HG03135 (cell line): ENCODE measurements around the gene CLEC11A.

ENCODE experiments used
- ATAC-seq: cut with Tn5 transposase; IDR thresholded peaks from one replicate; pipeline ENCODE4 v1.9.1; 2021; ENCODE audit warnings: mild to moderate bottlenecking, moderate library complexity; ENCODE audit not compliant: unreplicated experiment

The CLEC11A gene

DNA sequence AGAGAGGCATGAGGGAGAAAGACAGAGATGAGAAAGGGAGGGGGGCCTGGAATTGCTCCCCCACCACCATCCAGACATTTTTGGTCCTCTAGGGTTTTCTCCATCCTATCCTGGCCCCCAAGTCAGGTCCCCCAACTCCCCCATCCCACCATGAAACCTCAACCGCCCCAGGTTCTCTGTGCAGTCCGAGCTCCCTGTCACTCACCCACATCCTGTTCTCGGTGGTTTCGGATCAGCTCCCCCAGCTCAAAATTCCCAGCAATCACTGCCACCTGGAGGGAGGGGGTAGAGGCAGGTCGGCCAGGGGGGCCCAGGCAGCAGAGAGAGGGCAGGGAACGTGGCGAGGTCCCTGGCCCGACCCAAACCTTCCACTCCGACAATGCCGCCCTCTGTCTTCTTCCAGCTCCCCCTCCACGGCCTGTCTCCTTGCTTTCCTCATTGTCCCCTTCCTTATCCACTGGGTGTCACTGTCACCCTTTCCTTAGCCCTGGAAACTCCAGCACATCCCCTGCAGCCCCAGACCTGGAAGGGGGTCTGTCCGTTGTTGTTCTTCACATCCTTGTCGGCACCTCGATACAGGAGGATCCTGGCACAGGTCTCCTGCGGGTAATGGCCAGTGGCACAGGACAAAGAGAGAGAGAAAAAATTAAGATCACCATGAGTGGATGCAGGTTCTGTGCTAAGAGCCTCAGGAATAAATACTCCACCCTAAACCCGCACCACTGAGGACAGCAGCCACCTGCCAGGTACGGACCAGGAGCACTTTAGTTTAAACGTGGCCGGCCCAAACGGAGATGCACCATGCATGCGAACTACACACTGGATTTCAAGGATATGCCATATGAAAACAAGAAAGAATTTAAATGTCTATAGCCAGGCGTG is 19.0 kb upstream of the CLEC11A start:
- ATAC-seq: no peak

DNA sequence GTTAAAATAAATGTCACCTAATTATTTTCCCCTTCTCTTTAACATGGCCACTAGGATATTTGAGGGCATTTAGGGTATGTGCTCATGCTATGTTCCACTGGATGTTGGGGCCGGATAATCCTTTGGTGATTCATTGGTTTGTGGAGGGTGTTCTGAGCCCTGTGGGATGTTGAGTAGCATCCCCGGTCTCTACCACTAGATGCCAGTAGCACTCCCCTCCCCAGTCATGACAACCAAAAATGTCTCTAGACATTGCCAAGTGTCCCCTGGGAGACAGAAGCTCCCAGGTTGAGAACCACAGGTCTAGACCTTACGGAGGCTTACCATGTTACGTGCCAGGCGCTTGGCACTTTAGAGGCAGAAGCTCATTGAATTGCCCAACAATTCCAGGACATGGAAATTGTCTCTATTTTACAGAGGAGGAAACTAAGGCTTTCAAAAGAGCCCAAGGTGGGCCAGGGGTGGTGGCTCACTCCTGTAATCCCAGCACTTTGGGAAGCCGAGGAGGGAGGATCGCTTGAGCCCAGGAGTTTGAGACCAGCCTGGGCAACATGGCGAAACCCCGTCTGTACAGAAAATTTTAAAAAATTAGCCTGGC is 17.6 kb upstream of the CLEC11A start:
- no peak for ATAC-seq

DNA sequence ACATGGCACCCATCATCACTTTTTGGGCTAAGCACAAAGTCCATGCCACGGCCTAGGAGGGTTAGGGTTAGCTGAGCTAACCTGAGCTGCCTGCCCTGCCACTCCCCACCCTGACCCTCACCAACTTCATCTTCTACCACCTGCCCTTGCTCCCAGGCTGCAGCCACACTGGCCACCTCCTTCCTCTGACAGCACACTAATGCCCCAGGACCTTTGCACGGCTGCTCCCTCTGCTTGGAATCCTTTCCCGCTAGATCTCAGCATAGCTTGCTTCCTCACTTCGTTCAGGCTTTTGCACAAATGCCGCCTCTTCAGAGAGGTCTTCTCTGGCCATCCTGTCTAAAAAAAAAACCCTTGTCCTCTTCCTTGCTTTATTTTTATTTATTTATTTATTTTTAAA is 16.8 kb upstream of the CLEC11A start:
- ATAC-seq: no peak

DNA sequence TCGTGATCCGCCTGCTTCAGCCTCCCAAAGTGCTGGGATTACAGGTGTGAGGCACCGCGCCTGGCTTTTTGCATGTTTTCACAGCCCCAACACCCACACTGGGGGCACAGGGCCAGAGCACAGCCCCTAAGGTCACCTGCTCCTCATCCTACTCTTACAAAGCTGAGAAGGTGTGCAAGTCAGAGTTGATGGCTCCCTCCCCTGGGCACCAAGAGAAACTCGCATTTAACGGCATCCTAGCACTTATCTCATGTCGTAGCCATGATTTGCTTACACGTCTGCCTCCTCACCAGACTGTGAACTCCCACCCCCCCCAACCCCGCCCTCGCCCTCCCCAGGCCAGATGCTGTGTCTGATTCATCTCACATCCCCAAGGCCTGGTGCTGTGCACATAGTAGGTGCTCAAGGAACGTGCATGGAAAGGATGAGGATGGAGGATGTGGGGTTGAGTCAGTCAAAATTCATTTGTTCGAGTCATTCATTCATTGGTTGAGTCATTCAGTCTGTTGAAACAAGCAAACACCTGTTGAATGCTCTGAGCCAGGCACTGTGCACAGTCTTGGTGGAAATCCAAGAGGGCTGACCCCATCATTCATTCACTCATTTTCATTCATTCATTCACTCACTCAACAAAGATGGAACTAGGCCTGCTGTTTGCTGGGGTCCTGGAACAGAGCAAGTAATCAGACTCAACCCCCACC is 14.8 kb upstream of the CLEC11A start:
- no peak for ATAC-seq

DNA sequence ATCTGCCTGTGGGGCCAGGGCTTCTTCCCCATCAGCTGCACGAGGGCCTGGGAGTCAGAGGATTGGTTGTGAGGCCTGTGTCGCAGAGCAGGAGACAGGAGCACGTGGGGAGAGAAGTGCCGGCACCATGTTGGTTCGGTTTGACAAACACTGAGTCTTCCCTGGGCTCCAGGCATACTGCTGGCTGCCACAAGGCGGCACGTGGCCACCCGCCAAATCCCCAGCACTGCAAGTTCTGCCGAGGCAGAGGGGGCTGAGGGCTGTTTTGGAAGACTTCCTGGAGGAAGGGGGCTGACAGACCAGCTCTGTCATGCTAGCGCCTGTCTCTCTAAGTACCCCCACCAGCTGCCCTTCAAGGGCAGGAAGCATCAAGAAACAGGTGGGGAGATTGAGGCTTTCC is 13.1 kb upstream of the CLEC11A start:
- no peak for ATAC-seq

DNA sequence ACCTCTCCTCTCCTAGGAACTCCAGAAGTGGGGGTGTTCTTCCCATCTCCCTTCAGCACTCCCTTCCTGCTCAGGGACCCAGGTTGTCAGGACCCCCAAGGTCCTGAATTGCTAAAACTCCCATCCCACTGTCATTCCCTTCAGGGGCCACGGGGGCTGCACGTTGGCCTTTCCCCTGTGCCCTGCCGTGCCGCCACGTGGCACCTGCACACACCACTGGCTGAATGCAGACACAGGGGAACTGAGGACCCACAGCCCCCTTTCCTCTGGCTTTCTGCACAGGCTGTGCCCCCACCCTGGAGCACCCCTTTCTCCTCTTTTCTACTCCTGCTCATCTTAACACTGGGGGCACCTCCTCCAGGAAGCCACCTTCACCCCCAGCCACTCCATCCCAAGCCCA is 12.6 kb upstream of the CLEC11A start:
- ATAC-seq: no peak

DNA sequence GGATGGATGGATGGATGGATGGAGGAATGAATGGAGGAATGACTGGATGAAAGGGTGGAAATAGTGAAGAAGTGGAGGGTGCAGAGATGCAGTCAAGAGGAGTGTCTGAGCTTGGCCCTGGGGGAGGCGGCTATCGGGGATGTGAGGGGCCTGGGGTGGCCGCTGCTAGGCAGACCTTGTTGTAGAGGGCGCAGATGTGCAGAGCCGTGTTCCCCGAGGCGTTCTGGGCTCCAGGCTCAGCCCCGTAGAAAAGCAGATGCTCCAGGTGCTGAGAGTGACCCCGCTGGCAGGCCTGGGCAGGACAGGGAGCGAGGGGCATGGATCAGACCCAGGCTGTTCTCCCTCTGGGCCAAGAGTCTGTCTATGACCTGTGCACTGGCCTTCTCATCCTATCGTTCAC is 12.0 kb upstream of the CLEC11A start:
- ATAC-seq: no peak

DNA sequence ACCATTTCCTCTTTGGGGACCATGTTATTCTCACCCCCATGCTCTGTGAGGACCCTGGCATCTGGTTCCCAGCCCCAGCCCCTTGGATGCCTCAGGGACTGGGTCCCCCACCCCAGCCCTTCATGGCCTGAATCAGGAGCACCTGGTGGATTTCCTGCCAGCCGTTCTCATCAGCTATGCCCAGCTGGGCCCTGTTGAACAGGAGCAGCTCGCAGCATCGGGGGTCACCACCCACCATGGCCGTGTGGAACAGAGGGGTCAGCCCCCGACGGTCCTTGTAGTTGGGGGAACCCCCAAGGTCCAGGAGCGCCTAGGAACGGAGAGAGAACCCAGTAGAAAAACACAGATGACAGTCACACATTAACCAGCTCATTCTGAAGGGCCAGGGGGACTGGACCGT is 11.4 kb upstream of the CLEC11A start:
- ATAC-seq: no peak

DNA sequence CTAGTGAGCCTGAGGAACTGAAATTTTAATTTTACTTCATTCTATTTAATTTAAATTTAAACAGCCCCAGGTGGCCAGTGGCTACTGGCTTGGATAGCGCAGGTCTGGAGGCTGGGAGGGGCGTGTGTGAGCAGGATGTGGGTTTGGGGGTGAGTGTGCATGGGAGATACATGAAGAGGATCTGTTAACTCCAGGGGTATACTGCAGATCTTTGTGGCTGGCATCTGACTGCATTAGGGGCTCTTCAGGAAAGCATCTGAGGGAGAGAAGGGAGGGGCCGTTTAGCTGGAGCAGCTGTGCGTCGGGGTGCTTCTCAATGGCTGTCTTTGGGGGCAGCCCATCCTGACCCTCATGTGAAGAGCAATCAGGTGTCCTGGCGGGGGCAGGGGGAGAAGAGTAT is 10.3 kb upstream of the CLEC11A start:
- ATAC-seq: no peak

DNA sequence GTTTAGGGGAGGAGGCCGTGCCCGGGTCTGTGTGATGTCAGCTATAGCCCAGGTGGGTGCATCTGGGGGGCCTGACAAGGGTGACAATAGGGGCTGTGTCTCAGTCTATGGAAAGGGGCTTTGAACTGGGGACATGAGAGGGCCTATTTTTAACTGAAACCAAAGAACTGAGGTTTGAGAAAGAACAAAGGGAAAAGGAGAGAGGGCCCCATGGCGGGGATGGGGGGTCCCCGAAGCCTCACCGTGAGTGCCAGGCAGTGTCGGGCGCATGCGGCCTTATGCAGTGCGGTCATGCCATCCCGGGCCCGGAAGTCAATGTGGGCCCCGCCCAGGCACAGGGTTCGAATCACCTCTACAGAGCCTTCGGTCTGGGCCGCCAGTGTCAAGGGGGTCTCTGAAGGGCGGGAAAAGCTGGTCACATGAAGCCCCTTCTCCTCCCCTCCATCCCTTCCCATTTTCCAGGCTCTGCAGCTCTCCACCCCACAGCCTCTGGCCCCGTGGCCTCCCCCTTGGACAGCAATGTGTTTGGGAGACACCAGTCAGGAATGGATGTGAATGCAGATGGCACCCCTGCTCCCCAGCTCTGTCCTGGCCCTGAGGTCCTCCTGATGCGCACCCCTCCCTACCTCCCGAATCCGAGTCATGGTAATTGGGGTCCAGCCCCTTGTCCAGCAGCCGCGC is 9.5 kb upstream of the CLEC11A start:
- ATAC-seq: no peak

DNA sequence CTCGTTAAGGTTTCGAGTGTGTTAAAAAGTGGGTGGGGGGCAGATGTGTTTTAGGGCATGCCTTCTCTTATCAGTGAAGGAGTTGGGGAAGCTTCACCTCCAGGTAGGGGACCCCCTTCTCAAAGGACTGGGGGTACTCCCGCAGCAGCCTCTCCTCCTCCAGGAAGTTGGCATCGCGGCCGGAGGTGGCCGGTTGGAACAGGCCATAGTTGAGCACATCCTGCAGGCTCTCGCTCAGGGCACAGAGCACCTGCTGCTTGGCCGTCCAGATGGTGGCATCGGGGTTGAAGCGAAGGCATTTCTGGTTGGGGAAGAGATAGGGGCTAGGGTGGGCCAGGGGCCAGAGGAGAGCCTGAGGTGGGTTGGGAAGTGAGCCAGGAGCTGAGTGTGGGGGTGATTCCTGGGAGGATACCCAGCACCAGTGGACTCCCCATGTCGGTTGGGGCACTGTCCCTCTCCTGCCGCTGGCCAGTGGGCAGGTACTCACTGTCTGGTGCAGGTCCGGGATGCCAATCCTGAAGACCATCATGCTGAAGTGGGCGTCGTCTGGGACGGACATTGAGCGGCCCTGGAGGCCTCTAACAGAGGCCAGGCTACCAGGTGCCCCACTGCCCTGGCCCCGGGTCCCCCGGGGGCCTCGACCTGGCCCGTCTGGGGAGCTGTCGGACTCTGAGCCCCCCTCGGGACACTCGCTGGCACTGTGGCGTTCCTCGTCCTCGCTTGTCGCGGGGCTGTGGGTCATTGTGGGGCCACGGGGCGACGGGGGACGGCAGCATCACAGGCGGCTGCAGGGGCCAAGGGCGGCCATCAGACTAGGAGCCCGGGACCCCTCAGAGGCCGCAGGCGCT is 6.8 kb upstream of the CLEC11A start:
- no peak for ATAC-seq

DNA sequence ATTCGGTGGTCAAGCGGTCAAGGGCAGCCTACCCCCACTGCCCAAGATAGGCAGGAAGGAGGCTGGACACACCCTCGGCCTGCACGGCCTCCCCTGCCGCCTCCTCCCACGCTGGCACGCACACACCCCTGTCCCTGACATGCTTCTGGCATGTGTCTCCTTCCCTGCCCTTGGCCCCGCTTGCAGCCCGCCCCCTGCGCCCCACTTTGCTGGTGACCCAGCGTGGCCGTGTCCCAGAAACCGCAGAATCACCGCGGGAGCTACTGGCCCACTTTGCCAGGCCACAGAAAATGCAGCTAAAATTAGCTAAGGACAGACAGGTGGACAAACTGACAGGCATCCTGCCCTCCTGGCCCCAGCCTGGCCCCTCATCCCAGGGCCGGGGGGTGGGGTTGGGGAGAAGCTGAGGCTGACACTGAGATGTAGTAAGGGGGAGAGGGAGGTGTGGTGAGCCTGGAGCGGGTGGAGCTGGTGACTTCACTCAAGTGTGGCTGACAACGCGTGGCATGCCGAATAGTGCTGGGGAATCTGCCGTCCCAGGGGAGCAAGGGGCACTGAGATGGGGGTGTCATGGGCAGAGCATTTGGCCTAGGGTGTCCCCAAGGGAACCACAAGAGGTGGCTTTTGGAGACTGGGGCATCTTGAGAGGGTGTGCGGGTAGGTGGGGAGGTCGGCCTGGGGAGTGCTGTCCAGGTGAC is 6.0 kb upstream of the CLEC11A start:
- no peak for ATAC-seq

DNA sequence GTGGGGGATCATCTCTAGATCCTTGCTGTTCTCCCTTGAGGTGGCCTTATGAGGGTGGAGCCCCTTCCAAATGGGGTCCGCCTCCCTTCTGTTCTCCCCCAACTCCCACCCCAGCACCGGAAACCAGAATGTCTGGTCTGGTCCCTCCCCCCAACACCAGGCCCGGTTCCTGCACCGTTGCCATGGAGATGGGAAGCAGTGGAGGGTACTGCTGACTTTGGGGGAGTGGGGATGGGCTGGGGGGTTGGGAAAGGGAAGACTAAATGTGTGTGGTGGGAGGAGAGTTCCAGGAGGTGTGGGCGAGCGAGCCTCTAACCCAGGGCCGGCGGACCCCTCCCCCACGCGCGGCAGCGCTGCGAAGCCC is 5.3 kb upstream of the CLEC11A start:
- ATAC-seq: no peak

DNA sequence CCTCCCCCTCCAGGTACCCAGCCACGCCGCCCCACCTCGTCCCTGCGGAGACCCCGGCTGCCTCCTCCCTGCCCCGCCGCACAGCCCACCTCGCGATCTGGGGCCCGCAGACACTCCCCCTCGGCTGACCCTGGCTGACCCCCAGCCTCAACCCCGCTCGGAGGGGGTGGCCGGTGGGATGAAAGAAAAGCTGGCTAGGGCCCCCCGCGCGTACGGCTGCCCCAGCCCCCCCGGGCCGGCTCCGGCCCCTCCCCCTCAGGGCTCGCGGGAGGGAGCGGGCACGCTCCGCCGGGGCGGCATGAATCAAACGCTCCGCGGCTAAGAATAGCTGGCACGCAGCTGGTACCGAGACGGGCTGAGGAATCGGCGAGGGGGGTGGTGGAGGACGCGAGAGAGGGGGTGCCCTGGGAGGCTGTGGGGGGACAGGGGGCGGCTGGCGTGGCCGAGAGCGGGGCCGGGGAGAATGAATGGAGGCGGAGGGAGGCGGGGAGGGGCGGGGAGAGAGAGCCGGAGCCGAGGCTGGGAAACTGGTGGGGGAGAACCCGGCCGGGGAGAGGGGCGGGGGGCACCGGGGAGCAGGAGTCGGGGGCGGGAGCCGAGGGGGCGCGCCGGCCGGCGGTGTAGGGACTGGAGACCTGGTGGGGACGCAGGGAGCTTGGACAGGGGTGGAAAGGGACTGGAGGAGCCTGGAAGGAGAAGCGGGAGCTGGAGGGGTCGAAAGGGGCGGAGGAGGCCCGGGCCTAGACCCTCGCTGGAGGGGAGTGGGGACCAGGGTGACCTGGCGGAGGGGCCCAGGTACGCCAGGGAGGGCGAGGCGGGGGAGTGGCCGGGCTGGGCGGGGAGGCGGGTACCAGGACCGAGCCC is 4.7 kb upstream of the CLEC11A start:
- no peak for ATAC-seq

DNA sequence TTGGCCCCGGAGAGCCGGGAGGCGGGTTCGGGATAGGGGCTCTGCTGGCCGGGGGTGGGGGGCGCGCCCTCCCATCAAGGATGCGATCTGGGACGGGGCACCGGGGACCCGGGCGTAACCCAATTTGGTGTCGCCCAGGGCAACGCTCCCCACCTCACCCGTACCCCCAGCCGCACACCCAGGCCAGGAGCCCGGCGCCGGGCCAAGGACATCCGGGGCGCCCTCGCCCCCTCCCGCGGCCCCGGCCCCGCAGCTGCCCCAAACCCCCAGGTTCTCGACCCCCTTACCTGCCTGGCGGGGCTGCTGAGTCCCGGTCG is 4.1 kb upstream of the CLEC11A start:
- no peak for ATAC-seq

DNA sequence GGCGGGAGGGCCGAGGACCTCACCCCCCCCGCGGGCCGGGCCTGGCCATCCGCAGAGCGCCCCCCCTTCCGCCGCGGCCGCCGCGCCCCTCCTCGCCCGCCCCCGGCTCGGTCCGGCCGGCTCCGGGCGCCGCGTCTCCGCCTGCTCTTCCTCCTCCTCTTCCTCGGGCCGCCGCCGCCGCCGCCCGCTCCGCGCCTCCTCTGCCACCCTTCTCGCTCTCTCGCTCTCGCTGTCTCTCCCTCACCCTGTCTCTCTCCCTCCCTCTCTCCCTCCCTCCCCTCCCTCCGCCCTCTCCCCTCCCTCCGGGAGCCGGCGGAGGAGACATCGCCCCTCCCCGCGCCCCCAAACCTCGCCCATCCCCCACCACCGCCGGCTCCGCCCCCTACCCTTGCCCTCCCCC is 3.6 kb upstream of the CLEC11A start, which contains the start of gene SHANK1:
Gene SHANK1 (minus strand): TSS at position 237 of the 400 bp plus-strand sequence. CDS start 2,883 bp downstream, outside the sequence.
- ATAC-seq: no peak

DNA sequence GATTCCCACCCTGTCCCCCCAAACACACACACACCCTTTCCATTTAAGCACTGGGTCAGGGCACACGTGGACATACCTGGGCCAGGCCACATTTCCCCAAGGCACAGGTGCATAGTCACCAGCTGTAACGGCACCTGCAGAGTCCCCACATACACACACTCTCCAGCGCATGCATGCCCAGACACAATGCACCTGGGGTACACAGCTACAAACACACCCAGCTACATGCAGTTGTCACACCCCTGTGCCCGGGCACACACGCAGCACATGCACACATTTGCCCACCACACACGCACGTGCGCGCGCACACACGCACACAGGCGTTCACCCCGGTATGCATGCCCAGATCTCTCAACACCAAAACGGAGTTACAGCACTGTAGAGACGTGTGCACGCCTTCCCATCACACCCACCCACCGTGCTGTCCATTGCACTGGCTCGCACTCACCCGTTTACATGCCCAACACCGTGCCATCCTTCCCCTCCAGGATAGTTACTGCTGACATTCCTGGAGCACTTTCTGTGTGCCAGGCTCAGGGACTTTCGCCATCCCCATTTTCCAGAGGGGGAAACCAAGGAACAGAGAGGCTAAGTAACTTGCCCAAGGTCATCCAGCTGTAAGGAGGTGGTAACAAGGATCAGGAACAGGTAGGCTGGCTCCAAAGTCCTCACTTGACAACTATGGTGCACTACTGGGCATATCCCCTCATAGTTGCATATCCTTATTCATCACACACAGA is 2.8 kb upstream of the CLEC11A start:
- no peak for ATAC-seq

DNA sequence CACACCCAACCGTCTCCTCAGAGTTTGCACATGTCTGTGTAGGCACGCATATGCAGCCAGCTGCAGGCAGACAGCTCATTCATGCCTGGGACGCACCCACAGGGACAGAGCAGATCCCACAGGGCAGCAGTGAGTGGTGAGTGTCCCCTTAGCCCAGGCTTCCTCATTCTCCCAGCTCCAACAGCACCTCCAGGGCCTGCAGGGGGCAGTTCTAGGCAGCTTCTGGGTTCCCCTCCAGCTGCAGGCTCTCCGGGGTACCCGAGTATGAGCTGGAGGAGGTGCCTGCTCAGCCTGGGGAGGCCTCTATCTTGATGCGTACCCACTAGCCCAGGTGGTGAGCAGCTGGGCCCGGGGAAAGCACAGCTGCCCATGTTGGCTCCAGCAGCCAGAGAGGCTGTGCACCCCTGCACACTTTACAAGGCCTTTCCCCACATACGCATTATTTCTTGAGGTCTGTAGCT is 2.2 kb upstream of the CLEC11A start:
- ATAC-seq: no peak
